GM21825 (cell line): Measurements from ENCODE around the gene COG1.
A peak's percentile ranks its signal among the peaks of the same experiment; 100 is the strongest.
"Not testable (repeated sequence)": the region's sequence is repeated elsewhere in the genome, so short reads cannot be mapped to it uniquely, and the experiment has no call there.

ENCODE experiments used
- ATAC-seq: cut with Tn5 transposase; IDR thresholded peaks from one replicate; pipeline ENCODE4 v1.9.1; 2021; ENCODE audit warnings: mild to moderate bottlenecking, moderate library complexity; ENCODE audit not compliant: unreplicated experiment

Gene COG1, protein sequence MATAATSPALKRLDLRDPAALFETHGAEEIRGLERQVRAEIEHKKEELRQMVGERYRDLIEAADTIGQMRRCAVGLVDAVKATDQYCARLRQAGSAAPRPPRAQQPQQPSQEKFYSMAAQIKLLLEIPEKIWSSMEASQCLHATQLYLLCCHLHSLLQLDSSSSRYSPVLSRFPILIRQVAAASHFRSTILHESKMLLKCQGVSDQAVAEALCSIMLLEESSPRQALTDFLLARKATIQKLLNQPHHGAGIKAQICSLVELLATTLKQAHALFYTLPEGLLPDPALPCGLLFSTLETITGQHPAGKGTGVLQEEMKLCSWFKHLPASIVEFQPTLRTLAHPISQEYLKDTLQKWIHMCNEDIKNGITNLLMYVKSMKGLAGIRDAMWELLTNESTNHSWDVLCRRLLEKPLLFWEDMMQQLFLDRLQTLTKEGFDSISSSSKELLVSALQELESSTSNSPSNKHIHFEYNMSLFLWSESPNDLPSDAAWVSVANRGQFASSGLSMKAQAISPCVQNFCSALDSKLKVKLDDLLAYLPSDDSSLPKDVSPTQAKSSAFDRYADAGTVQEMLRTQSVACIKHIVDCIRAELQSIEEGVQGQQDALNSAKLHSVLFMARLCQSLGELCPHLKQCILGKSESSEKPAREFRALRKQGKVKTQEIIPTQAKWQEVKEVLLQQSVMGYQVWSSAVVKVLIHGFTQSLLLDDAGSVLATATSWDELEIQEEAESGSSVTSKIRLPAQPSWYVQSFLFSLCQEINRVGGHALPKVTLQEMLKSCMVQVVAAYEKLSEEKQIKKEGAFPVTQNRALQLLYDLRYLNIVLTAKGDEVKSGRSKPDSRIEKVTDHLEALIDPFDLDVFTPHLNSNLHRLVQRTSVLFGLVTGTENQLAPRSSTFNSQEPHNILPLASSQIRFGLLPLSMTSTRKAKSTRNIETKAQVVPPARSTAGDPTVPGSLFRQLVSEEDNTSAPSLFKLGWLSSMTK

DNA sequence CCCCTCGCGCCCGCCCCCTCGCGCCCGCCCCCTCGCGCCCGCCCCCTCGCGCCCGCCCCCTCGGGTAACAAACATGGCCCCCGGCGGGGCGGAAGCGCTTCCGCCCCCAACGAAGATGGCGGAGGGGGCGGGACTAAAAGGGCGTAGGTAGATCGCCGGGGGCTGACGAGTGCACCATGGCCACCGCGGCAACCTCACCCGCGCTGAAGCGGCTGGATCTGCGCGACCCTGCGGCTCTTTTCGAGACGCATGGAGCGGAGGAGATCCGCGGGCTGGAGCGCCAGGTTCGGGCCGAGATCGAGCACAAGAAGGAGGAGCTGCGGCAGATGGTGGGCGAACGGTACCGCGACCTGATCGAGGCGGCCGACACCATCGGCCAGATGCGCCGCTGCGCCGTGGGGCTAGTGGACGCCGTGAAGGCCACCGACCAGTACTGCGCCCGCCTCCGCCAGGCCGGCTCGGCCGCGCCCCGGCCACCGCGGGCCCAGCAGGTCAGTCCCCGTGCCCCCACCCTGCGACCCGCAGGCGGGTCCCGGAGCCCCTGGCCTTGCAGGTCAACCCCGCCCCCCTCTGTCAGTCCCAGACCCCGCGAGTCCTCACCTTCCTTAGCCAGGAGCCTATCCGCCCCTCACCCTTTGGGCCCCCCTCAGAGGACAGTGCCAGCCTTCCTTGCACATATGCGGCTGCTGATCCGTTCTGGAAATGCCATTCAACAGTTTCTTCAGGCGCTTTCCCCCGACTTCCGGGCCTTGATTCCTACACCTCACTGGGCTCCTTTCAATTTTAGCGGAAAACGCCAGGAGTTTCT lies at the start of gene COG1:
COG1 (plus strand) TSS at position 162 of the 808 bp plus-strand sequence; CDS start at position 177, 15 bp downstream.
- peak; percentile 61 for ATAC-seq

DNA sequence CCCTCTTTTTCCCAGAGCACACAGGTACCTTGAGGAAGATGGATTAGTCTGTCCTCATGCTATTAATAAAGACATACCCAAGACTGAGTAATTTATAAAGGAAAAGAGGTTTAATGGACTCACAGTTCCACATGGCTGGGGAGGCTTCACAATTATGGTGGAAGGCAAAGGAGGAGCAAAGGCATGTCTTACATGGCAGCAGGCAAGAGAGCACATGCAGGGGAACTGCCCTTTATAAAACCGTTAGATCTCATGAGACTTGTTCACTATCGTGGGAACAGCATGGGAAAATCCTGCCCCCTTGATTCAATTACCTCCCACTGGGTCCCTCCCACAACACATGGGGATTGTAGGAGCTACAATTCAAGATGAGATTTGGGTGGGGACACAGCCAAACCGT lies 48.6 kb upstream of the COG1 start:
- ATAC-seq: not testable (repeated sequence)

DNA sequence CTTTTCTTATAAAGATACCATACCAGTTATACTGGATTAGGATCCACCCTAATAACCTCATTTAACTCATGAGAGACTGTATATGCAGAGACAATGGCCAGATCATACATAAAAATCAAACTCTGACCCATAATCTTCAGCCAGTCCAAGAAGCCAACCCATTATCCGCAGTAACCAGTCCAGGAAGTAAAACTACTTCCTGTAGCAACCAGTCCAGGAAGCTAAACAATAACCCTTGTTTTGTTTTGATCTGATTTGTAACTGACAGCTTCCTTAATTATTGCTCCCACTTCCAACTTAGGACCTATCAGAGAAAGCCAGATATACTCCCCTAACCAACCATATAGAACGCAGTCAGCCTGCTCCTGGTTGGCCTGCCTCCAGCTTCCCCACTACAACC lies 47.2 kb upstream of the COG1 start:
- no peak for ATAC-seq

DNA sequence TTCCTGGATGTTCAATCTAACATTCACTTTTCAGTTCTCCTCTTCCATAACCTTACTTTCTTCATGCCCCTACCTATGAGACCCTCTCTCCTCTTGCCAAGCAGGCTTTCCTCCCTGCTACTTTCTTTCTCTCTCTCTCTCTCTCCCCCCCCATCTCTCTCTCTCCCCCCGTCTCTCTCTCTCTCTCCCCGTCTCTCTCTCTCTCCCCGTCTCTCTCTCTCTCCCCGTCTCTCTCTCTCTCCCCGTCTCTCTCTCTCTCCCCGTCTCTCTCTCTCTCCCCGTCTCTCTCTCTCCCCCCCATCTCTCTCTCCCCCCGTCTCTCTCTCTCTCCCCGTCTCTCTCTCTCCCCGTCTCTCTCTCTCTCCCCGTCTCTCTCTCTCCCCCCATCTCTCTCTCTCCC lies 45.1 kb upstream of the COG1 start:
- ATAC-seq: not testable (repeated sequence)

GRCh38 chr17:73148540-73149334 lies 44.1 kb upstream of the COG1 start:
- ATAC-seq: no peak

- ATAC-seq: not testable (repeated sequence)
Measured at GRCh38 chr17:73150622-73151300, 42.1 kb upstream of the COG1 start.

GRCh38 chr17:73151916-73152632 lies 40.8 kb upstream of the COG1 start:
- ATAC-seq: no peak

DNA sequence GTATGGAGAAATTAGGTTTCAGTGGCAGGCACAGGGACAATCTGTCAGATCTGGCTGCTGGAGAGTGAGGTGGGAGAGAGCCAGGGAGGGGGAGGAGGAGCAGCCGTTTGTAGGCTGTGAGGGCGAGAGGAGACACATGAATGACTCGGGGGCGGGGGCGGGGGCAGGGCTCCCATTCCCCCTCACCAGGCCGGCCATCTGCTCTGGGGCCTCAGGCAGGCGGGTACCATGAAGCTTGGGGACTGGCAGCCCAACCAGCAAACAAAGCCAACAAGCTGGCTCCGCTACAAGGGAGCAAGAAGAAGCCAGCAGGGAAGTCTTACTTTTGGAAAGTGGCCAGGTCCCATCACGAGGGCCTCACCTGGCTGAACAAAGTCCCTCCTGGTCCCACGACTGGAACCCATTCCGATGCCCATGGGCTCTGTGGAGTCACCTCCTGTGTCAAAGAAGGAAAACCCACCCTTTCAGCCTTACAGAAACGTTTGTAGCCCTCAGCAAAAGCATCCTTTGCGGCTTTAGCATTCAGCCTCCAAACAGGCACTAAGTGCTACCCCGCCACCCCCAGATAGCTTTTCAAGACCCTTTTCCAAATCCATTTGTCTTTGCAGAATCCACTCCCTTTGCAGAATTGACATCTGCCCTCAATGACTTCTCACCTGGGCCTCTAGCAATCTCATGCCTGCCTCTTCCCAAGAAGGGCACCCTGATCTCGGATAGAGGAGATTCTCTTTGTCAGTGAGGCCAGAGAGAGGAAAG lies 37.3 kb upstream of the COG1 start:
- no peak for ATAC-seq

DNA sequence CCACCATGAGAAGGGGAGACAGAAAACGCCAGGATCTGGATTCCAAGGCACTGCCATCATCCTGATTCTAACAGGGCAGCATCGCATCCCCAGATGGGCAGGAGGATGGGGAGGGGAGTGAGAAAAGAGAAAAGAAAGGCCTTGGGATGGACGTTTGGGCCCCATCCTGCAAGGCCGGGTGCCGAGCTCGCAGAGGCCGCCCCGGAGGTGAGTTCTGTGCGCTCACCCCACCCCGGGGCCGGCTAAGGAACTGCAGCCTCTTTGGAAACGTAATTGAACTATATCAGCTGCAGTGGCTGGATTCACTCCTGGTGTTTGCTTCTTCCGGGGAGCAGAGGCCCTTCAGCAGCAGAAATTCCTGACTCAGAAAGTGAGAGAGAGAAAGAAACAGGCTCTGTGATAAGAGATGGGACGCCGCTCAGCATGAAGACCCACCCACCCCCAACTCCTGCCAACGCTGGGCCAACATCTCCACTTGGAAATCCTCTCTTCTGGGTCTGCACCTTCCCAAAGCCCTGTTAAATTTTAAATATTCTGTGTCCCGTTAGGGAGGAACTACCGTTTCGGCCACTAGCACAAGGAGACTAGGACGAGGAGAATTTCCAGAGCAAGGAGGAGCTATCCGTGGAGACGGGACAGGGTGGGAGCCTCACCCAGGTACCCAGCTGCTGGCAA lies 36.6 kb upstream of the COG1 start:
- ATAC-seq: peak; percentile 82

DNA sequence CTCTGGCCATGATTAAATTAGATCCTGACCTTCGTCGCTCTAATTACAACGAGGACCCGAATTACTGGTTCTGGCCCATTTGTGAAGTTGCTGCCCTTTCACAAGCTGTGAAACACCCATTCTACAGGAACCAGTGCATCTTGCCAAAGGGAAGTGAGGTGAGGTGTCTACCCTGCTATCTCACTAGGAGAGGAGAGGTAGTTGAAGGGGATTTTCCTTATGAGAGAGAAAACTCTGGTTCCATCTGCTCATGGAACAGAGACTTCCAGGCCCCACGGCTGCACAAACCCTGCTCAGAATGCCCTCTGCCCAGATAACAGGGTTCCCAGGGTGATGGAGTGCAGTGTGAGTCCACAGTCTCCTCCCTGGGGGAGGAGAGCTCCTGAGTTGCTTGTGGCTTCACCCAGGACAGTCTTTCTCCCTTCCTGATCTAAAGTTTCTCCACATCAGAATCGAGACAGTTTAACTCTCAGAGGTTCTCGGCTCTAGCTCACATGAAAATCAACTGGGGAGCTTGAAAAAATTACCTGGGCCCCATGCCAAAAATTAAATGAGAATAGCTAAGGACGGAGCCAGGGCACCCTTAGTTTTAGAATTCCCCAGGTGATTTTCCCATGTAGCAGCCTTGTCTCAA lies 35.9 kb upstream of the COG1 start:
- no peak for ATAC-seq

DNA sequence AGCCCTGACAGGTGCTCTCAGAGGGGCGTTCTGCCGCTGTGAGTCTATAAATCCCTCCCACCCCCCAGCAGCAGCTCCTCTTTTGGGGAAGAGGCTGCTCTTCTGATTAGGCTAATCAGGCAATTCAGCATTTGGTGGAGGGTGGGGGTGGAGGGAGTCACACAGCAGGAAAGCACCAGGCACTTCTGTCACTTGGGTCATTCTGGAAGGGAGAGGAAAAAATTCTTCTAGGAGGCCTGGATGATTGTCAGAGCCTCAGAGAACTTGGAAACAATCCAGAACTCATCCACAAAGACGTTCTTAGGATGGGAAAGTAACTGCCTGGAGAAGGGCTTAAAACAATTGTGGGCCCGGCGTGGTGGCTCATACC lies 35.3 kb upstream of the COG1 start:
- ATAC-seq: no peak

DNA sequence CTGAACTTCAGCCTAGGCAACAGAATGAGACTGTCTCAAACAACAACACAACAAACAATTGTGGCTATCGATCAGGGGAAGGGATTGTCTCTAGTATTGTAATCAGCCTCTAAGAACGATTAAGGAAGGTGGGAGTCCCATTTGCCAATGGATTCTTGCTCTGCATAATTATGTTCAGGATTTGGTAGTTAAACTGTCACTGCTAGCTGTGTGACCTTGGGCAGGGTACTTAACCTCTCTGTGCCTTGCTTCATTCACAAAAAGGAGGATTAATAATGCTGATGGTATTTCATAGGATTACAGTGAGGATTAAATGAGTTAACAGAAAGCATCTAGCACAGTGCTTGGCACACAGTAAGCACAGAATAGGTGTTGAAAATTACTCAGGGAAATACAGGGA lies 34.7 kb upstream of the COG1 start:
- no peak for ATAC-seq

DNA sequence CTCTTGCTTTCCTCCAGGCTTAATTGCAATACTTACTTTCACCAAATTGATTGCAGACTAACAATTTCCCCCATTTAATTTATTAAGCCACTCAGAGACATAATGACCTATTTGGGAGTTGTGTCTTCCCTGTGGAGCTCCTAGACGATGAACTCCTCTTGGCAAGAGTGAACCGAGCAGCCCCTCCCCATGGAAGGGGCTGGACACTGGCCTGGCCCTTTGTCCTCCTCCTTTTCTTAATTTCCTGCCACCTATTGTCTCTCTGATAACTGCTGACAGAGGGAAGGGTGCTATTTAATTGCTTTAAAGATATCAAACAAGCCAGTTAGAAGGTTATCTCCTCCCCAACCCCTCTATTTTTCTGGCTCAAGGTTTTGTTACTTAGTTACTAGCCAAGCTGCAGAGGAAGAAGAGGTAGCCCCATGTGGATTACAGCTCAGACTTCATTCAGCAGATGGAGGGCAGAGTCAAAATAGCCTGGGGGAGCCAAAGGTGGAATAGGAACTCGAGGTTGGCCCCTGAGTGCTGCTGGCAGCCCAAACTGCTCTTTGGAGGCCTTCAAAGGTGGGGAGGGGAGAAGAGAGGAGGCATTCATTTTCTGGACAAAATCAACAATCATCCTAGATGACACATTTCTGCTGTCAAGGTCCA lies 31.8 kb upstream of the COG1 start:
- ATAC-seq: no peak

DNA sequence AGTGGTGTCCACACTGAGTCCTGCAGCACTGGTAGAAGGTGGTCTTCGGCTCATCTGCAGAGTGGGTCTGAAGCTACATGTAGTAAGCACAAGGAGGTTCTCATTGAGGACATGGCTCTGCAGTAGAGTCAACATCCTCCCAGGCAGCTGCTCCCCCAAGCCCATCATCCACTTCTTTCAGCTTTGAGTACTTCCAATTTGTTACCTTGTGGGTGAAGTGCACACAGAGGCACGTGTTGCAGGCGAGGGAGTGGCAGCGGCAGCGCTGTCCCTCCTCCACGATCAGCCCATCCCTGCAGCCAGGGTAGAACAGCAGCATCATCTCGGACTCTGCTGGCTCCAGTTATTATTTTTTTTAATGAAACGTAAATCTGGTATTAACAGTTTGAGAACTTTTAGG lies 29.8 kb upstream of the COG1 start:
- ATAC-seq: no peak

DNA sequence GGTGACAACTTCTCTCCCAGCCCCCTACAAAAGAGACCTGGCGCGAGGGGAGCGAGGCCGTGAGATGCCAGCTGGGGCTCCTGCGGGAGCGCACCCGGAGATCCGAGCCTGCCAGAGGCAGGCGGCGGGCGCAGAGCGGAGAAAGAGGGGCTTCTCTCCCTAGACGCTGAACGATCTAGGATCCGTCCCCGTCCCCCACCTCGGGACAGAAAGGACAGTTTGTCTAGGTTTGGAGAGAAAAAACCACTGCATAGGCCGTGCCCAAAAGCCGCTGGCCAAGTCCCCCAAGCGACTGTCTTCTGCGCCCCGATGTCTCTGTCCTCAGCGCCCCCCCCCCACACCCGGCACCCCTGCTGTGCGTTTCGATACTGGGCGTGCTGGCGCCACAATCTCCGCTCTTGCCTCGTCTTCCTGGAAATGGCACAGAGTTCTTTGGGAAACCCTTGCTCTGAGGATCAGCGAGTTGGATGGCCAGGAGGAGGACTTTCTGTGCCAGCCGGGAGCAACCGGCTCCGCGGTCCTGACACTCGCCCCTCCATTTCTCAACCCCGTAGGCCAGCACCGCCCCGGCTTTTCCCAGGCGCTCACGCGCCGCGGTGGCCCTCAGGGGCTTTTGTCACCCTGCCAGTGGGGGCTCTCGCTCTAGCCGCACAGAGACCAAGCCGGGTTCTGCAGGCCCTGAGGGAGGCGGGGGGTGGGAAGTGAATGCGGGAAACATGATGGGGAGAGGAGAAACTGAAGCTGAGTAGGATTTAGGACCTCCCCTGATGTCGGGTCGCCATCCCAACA lies 27.0 kb upstream of the COG1 start:
- no peak for ATAC-seq
